Posterior vena cava (tissue), 2 donors: ENCODE results near the gene HIPK2. TPM values are rescaled to one million over a fixed set of nuclear protein-coding genes. Genes with fewer than 3 reads are reported as not detected.

Source experiments
- DNase-seq: peaks from one replicate; pipeline ENCODE4 v3.0.0-alpha.2; 2020; ENCODE audit warnings: low spot score
- intact Hi-C, 2 donors: fragments of 100-400 bp; cut with DNase I; formaldehyde crosslinking; loops; one replicate each; pipeline versions ENCODE4 v1.14.1 to v1.14.2; 2022 to 2023
- total RNA-seq, 2 donors: library from RNA; stranded (reverse); fragmentation: NEBNext Ultra II Directional; extraction: Animal tissue kit (Norgen Biotek cat#: 25700); gene quantifications; one replicate each; pipeline ENCODE4 v1.2.1, GENCODE V29; 2021
- donor health status: DM: yes; HTN: yes; CAD: no.
- donor health status: DM: yes; HTN: yes; CAD: no.

The HIPK2 gene
- total RNA-seq, 2 donors from 2014 or later = 46.5 to 67.6 TPM

DNA sequence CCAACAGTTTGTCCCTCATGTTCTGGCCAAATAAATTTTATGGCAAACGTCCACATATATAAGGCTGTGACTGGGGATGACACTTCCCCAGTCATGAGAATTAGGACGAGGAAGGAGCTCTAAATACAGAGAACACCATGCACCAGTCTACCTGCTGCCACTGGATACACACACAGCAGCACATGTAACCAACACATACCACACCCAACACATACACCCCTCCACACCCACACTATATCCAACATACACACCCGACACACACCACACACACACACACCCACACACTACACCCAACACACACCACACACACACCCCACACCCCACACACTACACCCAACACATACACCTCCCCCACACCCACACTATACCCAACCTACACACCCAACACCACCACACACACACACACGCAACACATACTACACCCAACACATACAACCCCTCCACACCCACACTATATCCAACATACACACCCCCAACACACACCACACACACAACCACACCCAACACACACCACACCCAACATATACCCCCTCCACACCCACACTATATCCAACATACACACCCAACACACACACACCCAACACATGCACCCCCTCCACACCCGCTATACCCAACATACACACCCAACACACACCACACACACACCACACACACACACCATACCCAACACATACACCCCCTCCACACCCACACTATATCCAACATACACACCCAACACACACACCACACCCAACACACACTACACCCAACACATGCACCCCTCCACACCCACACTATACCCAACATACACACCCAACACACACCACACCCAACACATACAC lies 74.1 kb downstream of the HIPK2 start:
- intact Hi-C loops = no loop called here
- no peak for DNase-seq

- DNase-seq = no peak
- intact Hi-C loops = no loop called here
These were observed 74.8 kb downstream of the HIPK2 start for GRCh38 chr7:139702811-139703486.

- intact Hi-C loops = no loop called here
- DNase-seq = no peak
These were observed 75.5 kb downstream of the HIPK2 start for GRCh38 chr7:139702313-139702731.

GRCh38 chr7:139701908-139702307 lies 75.9 kb downstream of the HIPK2 start:
- intact Hi-C loops = no loop called here
- no peak for DNase-seq

- no peak for DNase-seq
- intact Hi-C loops = no loop called here
These were observed 77.1 kb downstream of the HIPK2 start for GRCh38 chr7:139700505-139701235.

DNA sequence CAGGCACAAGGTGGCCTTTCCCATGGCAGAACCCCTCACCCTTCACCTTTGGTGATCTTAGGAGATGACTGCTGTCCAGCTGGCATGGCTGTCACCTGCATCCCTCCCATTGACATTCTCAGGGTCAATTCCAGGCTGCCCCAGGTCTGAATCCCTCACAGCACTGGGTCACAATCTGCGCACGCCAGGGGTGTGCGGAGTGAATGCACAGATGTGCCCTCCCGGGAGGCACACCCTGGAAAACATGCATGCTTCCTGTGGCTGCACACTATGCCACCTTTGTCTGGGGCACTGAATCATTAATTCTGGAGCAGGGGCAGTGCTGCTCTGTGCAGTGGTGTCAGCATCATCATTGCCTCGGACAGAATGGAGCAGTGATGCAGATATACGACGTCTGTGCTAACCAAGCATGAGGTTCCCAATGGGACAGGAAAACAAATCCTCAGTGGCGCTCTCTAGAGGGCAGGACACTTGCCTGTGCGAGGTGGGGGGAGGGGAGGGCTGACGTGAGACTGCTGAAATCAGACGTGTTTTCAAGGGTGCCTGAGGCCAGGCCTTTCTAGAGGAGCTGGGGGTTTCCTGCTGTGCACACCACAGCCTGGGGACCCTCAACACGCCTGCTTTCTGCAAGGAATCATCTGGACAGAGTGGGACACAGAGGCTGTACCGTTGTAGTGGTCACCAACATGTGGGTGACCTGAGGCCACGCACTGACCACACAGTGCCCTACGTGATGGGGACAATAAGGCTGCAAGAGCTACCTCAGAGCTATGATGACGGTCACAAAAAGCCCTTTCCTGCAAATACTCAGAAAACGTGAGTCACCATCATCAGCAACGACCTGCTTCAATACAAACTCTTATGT lies 77.9 kb downstream of the HIPK2 start:
- intact Hi-C loops = no loop called here
- no peak for DNase-seq

DNA sequence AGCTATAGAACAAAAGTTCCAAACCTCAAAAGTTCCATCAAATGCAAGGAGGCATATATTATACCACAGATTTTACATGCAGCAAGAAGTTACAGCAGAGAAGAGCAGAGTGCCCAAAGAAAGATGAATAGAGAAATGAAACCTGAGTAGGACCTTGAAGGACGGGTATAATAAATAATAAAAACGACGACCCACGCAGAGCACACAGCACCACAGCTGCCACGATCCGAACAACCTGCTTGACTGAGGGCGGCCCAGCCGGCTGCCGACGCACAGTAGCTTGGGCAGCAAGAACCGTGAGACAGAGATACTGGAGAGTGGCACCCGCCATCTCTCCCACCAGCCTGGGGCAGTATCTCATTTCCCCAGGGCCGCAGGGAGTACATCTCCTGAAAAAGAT lies 79.0 kb downstream of the HIPK2 start:
- no peak for DNase-seq
- intact Hi-C loops = no loop called here

DNA sequence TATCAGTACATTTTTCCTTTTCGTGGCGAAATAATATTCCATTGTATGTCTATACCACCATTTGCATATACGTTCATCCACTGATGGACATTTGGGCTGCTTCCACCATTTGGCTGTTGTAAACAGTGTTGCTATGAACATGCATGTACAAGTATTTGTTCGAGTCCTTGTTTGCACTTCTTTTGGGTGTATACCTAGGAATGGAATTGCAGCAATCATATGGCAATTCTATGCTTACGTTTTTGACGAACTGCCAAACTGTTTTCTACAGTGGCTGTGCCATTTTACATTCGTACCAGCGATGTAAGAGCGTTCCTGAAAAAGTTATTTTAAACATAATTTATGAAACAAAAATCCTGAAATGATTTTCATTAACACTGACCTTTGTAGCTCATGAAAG lies 79.5 kb downstream of the HIPK2 start:
- DNase-seq = no peak
- intact Hi-C loops = no loop called here

- intact Hi-C loops = no loop called here
- no peak for DNase-seq
These were observed 80.7 kb downstream of the HIPK2 start for GRCh38 chr7:139697056-139697455.

DNA sequence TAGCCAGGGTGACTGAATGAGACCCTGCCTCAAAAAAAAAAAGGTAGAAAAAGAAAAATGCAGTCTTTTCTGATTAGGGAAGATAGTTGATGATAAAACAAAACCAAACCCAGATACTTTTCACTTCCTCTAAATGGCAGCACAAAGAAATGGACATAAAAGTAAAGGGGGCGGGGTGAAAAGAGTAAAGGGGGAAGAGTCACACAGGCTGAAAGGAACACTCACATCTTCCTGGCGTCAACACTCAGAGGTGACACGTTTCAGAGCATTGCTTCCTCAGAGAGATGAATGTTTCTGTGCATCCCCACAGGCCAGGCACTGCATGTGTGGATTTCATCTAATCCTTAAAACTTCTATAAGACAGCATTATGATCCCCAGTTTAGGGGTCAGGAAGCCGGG lies 81.2 kb downstream of the HIPK2 start:
- intact Hi-C loops = no loop called here
- no peak for DNase-seq

GRCh38 chr7:139695588-139695987 lies 82.2 kb downstream of the HIPK2 start:
- intact Hi-C loops = no loop called here
- DNase-seq = no peak

DNA sequence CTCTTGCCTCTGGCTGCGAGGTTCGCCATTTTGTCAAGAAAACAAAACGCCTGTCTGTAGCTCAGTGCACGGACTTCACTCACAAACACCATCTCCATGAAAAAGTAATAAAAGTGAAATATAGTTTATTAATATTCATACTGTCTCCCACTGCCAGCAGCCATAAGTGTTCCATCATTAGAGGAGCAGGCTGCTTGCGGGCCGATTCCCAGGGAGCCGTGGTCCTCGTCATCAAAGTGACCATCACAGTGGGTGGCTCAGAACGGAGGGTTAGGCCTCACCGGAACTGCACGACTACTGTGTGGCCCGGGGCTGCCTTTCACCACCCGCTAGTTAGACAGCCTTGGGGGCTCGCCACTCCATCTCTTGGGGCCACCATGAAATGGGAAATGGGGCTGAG lies 82.7 kb downstream of the HIPK2 start:
- no peak for DNase-seq
- intact Hi-C loops = no loop called here

- intact Hi-C loops = no loop called here
- DNase-seq = no peak
These were observed 83.5 kb downstream of the HIPK2 start for GRCh38 chr7:139694389-139694676.

DNA sequence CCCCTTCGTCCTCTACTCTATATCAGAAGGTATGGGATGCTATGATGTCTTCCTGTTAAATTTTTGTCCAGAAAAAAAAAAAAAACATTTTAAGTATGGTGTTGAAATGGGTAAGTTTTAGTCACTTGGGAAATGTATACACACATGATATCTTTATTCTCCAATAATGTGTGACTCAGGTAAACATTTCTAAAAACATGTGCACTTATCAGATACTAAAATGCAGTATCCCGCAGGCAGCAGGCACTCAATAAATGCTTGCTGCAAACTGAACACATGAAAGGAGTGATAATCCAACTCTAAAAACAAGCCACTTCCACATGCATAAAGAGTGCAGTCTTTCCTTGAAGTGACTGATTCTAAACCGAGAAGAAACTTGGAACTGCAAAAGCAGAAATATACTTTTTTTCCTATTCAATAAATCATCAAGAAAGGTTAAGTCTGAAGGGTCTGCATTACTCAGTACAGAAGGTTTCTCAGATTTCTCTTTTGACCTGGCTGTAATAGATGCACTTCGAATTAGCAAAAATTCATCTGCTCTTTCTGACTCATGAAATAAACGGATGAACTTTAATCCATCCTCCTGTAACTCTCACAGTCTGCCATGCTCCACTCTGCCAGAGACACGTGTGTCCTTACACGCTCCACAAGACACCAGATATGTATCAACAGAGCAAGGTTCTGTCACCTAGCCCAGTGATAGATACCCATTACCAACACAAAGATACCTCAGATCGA lies 84.0 kb downstream of the HIPK2 start:
- no peak for DNase-seq
- intact Hi-C loops = no loop called here

DNA sequence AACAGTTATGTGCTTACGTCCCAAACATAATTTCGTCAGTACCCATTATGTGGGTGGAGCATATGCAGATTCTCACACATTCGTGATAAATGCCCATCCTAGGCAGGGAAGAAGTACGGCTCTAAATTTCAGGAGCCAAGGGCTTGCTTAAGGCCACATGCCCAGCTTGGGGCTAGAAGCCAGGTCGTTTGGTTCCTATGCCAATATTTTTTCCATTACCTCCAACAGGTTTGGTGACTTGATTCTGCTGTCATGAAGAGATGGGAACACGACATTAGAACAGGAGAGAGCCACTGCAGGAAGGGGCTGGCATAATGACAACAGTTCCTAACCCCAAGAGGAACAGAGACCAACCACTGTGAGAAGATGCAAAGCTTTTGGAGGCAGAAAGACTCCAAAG lies 85.1 kb downstream of the HIPK2 start:
- no peak for DNase-seq
- intact Hi-C loops = no loop called here

DNA sequence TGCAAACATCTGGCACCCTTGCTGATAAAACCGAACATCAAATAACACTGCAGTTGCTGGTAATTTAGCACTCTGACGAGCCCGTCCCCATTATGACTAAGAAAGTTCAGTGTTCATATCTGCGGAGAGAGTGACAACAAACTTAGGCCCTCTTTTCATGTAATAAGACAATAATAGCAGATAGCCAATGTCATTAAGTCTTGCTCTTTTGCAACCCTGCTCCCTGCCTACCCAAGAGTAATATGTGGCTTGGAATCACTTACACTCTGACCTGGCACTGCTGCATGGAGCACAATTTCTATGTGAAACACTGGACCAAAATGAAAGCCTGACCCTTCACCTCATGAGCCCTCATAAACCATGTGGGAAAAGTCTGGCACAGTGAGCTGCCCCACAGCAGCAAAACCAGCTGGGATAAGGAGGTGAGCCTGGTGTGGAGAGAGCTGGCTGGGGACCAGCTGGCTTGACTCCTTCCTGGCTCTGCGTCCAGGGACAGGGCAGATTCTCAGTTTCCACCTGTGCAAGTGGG lies 86.5 kb downstream of the HIPK2 start:
- no peak for DNase-seq
- intact Hi-C loops = no loop called here

DNA sequence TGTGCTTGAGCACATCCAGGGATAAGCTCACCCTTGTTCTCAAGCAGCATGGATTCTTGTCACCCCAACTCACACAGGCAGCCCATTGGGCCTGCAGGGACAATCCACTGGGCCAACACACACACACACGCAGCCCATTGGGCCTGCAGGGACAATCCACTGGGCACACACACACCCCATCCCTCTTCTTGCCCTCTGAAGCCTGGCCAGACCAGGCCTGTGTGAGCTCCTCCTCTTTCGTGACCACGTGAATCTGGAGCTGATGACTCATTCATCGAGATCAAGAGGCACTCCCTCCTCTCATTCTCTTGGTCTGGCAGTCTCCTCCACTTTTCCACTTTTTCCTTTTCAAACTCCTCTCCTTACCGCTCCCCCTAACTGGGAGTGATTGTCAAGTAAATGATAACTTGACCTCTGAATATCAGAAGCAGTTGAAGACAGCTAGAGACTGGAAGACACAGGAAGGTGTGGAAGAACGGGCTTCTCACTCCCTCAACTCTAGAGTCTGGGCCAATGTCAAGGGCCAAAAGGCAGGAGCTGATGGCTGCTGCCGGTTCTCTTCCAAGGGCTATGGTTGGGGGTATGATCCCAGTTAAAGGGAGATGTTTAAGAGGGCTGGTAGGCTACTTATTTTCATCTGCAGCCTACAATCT lies 89.7 kb downstream of the HIPK2 start:
- DNase-seq = no peak
- intact Hi-C loops = no loop called here

GRCh38 chr7:139687211-139687954 lies 90.4 kb downstream of the HIPK2 start:
- intact Hi-C loops = no loop called here
- DNase-seq = no peak
